Skeletal muscle cell (primary cell): Measurements from ENCODE around the gene CHCHD3.
A peak's percentile ranks its signal among the peaks of the same experiment; 100 is the strongest.

ENCODE experiments used
- DNase-seq: peaks from one replicate; pipeline ENCODE4 v3.0.0-alpha.2; 2010; ENCODE audit warnings: low read depth
- H3K4me3 ChIP-seq: 2 replicates; pipeline ENCODE4 v1.5.1; 2011; ENCODE audit warnings: low read depth, mild to moderate bottlenecking, control low read depth, low read length, moderate library complexity

The CHCHD3 gene

DNA sequence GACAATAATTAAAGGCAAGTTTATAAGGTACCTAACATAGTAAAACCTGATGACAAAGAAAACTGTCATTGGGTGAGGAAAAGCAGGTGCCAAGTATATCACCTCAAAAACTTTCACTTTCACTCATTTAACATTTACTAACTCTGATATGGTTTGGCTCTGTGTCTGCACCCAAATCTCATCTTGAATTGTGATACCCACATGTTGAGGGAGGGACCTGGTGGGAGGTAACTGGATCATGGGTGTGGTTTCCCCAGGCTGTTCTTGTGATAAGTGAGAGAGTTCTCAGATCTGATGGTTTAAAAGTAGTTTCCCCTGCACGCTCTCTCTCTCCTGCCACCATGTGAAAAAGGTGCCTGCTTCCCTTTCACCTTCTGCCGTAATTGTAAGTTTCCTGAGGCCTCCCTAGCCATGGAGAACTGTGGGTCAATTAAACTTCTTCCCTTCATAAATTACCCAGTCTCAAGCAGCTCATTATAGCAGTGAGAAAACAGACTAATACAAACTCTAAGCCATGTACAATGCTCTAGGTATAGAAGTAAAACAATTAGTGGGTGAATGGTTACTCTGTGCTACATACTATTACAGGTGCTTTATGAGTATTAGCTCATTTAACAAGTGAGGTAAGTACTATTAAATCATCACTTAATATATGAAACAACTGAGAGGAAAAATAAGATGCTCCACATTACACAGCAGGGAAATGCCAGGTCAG is 199.0 kb downstream of the CHCHD3 start:
- no peak overlapping the region for H3K4me3 ChIP-seq

DNA sequence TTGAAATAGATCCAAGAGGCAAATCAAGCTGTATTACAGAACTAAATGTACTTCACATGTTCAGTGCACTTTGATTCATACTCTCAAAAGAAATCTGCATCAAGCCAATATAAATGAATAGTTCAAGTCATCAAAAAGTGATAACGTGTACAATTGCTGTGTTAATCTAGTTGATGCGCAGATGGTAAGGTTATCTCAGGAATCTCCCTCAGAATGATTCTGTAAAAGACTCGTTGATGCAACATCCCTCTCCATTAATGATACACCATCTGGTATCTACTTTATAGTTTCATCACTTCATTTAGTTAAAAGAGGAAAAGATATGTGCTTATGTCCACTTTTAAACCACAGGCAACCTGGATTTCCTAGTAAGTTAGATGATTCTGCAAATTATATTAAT is 200.6 kb downstream of the CHCHD3 start:
- H3K4me3 ChIP-seq = no peak overlapping the region
- no peak for DNase-seq

More for the DNA sequence above, 199.0 kb downstream of the CHCHD3 start:
- no peak for DNase-seq

DNA sequence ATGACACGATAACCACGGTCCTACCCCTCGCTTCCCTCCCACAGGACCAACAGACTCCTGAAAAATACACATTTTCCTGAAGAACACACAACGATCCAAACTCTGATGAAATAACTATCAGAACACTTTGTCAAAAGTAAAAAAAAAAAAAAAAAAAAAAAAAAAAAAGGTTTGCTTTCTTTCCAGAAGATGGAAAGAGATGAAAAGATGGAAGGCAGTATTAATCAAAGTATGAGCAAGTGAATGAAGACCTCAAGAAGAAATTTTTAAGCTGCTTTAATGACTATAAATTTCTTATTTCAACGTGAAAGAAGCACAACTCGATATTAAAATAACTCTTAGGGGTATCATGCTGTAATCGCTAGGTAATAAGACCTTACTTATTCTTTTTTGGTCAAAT is 202.3 kb downstream of the CHCHD3 start:
- no peak overlapping the region for H3K4me3 ChIP-seq
- no peak for DNase-seq

DNA sequence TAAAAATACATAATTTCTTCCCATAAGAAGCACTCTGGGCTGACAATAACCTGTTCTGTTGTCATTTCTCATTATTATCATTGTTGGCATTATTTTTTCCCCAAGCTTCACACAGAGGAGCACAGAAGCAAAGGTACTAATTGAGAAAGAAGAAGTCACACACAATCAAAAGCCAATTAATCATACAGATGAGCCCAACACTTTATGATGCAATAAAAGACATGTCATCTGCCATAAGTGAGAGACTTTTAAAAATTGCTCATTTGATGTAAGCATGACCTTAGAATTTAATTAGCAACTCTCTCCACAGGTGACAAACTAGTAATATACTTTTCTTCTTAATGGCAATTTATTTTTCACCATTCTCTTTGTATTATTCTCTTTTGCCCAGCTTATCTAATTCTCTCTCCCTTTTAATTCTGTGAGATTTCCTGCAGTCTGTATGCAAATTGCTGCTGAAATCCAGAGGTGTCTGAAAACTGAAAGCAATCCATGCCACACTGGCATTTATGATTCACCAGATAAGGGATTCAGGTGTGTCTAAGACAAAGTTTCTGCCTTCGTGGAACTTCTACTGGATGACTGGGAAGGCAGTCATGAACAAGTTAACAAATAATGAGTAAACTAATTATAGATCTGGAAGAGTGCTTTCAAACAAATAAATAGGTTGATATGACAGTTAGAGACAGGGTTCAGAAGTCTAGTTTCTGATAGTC is 203.5 kb downstream of the CHCHD3 start:
- no peak overlapping the region for H3K4me3 ChIP-seq

DNA sequence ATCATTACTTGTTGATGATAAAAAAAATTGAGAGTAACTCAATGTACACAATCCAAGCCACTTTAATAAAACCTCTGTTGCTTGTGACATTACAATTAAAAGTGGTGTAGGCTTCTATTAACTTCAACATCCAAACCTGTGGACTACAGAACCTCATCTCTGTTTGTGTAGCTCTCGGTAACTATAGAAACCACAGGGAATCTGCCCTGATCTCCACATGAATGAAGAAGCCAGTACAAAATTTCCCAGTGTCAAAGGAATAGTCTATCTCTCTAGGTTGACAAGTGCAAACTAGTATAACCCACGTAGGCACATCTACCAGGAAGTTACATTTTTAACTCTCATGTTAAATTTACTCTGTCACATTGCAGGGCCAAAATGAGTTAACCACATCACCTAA is 204.3 kb downstream of the CHCHD3 start:
- no peak overlapping the region for H3K4me3 ChIP-seq
- no peak for DNase-seq

More for the DNA sequence above, 203.5 kb downstream of the CHCHD3 start:
- no peak for DNase-seq

DNA sequence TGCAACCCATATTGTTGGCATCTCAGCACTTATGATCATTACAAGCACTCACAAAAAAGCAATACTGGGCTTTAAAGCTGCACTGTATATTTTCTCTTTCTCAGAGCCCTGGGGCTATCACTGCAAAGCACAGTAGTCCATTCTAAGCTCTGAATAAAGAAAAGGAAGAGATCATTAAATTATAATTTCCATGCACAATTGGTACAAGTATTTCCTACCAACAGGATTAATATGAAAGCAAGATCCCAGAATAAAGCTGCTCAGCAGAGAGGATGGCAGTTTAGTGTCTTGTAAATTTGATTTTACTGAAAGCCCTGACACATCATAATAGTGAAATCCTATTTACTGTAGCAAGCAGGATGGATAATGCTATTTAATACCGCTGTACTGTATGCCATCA is 205.3 kb downstream of the CHCHD3 start:
- DNase-seq = no peak
- no peak overlapping the region for H3K4me3 ChIP-seq

DNA sequence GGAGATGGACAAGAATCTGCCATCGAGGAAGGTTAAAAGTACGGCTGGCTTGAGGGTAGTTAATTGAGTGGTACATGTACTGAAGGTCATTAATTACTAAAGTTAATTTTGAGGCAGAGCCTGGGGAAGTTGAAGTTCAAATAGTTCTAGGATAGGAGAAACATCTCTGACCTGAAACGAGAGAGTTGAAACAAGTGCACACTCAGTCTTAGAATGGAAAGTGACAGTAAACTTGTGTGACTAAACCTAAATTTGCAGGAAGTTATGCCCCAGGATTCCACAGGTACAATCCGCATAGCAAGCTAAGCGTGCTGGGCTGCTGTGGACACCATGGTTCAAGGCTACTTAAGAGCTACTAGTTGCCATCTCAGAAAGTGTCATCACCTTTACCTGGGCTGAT is 209.9 kb downstream of the CHCHD3 start:
- no peak for DNase-seq
- H3K4me3 ChIP-seq = no peak overlapping the region

DNA sequence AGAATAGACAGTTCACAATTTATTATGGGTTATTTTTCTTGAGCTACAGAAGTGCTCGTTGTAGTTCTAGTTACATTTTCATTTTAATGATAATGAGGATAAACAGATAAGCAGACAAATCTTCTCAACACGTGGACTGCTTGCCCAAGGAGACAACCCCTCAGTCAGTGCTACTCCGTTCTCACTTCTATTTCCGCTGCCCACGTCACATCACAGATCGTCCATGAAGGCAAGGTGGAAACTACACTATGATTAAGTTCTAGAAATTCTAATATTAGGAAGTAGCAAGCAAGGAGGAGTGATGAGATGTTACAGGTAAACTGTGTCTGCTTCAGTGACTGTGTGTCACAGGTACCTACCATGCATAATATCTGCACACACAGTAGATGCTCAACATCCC is 210.5 kb downstream of the CHCHD3 start:
- H3K4me3 ChIP-seq = no peak overlapping the region

DNA sequence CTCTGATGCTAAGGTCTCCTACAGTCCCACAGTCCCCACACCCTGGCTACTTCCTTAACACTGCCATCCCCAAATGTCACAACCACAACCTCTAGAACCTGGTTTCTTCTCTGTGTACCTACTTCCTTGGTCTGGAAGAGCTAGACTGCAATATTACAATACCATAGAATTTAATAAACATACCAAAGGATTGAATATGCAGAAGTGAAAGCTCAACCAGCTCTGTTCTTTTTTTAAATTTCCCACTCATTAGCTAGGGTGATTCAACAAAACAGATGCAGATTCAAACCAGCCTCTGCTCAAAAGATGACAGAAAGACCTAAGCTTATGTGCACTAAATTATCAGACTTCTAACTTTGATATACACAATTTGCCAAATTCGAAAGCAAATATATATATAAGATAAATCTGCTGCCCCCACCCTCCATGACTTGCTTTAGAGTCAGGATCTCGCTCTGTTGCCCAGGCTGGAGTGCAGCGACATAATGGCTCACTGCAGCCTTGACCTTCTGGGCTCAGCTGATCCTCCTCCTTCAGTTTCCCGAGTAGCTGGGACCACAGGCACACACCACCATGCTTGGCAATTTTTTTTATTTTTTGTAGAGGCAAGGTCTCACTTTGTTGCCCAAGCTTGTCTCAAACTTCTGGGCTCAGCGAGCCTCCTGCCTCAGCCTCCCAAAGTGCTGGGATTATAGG is 212.6 kb downstream of the CHCHD3 start:
- H3K4me3 ChIP-seq = no peak overlapping the region
- no peak for DNase-seq

More for the DNA sequence above, 210.5 kb downstream of the CHCHD3 start:
- DNase-seq = no peak

DNA sequence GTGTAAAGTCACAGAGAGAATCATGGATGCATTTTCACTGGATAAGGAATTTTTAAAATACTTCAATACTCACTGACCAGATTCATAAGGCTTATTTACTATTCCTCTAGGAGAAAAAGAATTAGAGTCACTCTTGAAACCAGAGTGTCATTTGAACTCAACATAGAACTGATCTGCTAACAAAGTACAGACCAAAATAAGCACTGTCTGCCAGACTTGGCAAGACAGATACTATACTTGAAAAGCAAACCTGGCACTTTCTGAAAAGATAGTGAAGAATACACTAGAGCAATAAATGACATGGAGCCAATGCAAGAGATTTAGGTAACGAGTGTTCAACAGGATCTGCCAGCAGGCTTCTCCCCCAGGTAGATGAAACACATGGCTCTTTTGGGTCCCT is 215.3 kb downstream of the CHCHD3 start:
- DNase-seq = no peak
- no peak overlapping the region for H3K4me3 ChIP-seq

DNA sequence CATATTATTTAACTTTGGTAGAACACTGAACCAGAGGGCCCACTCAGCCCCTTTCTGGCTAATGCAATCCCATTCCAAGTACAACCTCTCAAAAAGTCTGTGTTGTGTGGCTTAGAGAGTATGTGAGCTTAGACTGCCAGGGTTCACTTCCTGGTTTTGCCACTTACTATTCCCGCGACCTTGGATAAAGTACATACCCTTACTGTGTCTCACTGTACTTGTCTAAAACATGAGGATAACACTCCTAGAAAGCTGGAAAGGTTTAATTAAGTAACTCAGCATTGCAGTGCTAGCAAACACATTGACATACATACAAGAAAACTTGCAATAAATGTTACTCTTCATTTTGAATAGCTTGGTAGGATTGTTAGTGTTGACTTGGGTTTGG is 215.8 kb downstream of the CHCHD3 start:
- H3K4me3 ChIP-seq = no peak overlapping the region
- DNase-seq = peak; percentile 7

DNA sequence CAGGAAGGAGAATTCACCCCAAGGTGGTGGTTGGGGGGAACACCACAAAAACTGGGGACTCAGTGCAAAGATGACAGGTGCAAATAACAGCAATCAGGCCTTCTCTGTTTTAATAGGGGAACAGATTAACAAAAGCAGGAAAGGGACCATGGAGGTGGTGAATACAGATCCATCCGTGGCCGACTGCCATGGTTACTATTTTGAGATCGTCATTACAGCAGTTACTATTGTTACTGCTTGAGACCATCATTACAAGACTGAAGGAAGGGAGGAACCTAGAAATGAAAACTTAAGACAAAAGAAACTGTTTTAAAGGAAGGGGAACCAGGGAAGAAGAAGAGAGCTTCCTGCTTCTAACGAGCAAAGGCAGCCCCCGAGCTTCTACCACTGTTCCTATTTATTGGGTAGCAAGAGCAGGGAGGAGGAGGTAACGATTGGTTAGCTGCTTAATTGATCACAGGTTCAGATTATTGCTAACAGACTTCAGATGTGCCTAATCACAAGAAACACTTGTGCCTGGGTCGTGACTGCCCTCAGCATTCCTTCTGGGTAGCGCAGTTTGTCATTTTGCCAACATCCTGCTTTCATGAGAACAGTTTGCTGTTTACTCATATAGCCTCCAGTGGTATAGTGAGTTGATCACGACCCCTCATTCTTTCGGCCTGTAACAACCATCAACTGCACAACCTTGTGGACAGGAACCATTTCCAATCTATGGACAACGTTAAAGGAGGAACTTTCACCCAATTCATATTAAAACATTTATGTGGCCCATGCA is 216.3 kb downstream of the CHCHD3 start:
- no peak overlapping the region for H3K4me3 ChIP-seq
- peak; percentile 19 for DNase-seq

DNA sequence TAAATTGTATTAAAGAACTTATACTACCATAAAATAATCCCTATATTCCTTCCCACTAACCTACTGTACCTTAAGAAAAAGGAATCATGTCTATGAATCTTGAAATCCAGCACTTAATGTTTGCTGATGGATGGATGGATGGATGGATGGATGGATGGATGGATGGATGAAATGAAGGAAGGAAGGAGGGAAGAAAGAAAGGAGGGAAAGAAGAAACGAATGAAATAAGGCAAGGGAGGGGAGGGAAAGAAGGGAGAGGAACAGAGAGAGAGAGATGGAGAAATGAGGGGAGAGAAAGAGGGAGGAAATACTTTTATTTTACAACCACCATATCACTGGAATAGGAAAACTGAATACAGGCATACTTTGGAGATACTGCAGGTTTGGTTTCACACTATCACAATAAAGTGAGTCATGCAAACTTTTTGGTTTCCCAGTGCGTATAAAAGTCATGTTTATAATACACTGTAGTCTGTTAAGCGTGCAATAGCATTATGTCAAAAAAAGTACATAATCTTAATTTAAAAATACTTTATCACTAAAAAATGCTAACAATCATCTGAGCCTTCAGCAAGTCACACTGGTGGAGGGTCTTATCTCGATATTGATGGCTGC is 219.8 kb downstream of the CHCHD3 start:
- no peak overlapping the region for H3K4me3 ChIP-seq
- no peak for DNase-seq

DNA sequence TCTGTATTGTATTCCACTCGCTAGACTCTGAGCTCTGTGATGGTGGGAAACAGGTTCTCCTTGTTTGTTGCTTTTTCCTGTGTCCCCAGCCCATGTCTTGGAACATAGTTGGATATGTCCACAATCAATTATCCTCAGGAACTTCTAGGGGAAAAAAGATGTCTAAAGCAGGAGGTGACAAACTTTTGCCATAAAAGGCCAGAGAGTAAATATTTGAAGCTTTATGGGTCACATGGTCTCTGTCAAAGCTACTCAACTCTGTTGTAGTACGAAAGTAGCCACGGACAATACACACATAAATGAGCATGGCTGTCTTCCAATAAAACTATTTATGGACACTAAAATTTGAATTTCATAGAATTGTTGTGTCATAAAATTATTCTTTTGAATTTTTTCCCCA is 220.5 kb downstream of the CHCHD3 start:
- no peak overlapping the region for H3K4me3 ChIP-seq
- no peak for DNase-seq

DNA sequence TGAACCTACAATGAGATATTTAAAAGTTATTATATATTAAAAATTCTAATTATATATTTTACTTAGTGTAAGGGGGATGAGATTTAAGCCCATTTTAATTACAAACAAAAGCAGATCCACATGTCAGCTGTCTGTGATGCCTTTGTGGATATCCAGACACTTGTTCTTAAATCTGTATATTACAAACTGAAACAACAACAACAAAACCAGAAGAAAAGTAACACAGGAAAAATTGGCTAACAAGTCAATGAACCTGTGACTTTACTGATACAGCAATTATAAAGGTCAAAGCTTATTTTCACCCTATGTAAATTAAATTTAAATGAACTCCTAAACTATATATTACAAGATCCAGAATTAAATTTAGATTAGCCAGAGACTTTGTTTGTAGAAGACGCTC is 222.7 kb downstream of the CHCHD3 start:
- H3K4me3 ChIP-seq = no peak overlapping the region
- DNase-seq = no peak

DNA sequence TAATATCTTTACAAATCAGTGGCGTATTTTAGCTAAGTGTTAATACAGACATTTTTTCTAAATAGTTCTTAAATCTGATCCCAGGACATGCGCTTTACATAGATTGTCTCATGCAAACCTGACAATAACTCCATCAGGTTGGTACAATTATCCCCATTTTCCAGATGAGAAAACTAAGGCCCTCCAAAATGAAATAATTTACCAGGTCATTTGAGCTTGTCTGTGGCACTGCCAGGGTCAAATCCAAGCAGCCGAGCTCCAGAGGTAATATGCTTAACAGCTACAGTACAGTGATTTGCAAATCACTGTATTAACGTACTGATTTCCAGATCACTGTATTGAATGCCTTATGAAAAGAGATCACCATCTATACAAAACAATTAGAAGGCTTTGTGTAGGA is 223.1 kb downstream of the CHCHD3 start:
- no peak overlapping the region for H3K4me3 ChIP-seq
- DNase-seq = no peak

DNA sequence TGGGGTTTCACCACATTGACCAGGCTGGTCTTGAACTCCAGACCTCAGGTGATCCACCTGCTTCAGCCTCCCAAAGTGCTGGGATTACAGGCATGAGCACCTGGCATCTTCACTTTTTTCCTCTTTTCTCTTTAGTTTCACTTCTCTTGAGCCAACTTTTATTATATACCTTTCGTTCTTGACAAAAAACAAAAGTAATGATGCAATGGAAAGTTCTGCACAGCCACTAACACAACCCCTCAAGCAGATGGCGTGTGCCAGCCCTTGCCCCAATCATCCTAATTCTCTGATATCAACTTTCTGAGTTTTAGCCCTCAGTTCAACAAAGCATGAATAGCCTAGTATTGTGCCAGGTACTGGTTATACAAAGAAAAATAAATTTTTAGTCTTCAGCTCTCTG is 223.6 kb downstream of the CHCHD3 start:
- H3K4me3 ChIP-seq = no peak overlapping the region
- DNase-seq = no peak

DNA sequence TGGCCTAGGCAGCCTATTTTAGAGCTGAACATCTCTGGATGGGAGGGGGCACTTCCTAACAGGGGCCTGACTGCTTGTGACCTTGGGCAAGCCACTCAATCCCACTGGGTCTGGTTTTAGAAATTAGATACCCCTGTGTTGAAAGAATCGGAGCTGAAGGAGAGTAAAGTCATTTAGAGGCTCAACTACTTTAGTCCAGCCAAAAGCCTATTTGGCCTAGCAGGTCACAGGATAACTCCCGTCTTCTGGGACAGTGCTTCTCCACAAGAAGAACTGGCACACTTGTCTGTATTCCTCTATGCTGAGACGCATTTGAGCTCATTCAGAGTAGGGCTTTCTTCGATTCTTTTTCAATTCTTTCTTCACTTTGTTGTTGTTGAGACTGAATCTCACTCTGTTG is 224.2 kb downstream of the CHCHD3 start:
- H3K4me3 ChIP-seq = no peak overlapping the region
- no peak for DNase-seq

DNA sequence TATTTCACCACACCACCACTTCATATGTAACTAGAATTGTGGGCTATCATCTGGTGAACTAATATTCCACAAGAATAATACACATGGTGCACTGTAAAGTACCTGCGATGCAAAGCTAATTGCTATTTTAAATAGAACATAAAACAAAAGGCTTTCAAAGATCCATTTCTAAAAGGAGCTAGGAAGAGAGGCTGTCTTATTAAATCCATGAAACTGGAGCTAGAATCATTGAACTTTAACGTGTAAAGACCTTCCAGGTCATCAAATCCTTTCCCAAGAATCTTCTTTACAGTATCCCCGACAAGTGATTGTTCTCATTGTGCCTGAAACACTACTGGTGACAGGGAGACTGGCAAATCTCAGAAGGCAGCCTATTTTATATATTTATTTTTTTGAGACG is 224.9 kb downstream of the CHCHD3 start:
- H3K4me3 ChIP-seq = no peak overlapping the region
- DNase-seq = no peak

DNA sequence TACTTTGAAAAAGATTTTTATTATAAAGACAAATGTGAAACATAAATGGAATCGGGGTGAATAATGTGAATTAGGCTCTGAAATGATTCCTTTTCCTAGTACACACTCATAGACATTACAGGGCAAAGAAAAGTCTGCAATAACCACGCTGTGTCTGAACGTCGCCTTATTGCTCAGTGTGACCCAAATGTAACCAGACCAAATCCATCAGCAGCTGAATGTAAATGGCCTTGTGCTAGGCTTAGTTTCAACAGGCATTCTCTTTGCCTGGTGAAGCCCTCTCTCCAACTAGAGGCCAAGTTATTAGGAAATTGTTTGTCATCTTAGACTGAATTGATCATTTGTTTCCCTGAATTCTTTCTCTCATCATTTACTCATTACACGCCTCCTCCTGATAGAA is 225.5 kb downstream of the CHCHD3 start:
- DNase-seq = no peak
- no peak overlapping the region for H3K4me3 ChIP-seq
